Measurements from ENCODE around the gene LMCD1.
A peak's percentile ranks its signal among the peaks of the same experiment; 100 is the strongest.

Gene LMCD1

GRCh38 chr3:8488877-8489276 is 12.7 kb upstream of the LMCD1 start:
- 97% methylated on average over 4 of the region's 5 CpGs for WGBS
- Histone ChIP-seq H4K91ac (ENCODE audit: low read length) (no peak overlapping the region), H3K23ac (ENCODE audit: low read length in 2 of 2) (no peak overlapping the region), H4K8ac (ENCODE audit: low read length) (no peak overlapping the region), H2BK120ac (ENCODE audit: low read depth, low read length) (no peak overlapping the region), H3K4me1 (ENCODE audit: control insufficient read depth, insufficient read depth, low read depth, low read length) (peaks cover 20% of the 10 kb centered on the region), H3K27ac (ENCODE audit: low read length, poor library complexity, severe bottlenecking) (no peak overlapping the region), H2BK5ac (ENCODE audit: low read depth, low read length, poor library complexity, severe bottlenecking) (no peak overlapping the region), H2AK5ac (ENCODE audit: low read length, severe bottlenecking) (peak overlapping the region; percentile 96), H2AFZ (ENCODE audit: low read depth, low read length) (no peak overlapping the region), H3K4me2 (ENCODE audit: low read length, poor library complexity, severe bottlenecking) (no peak overlapping the region), H3K18ac (ENCODE audit: low read depth in 1 of 2, low read length in 2 of 2) (peak overlapping the region in 1 of 2 experiments; percentile 48), H2BK15ac (ENCODE audit: low read depth, poor library complexity, severe bottlenecking) (no peak overlapping the region), H3K14ac (ENCODE audit: low read length in 2 of 2) (no peak overlapping the region), H3K9ac (ENCODE audit: low read length) (peak overlapping the region; percentile 37), H3K9me3 (ENCODE audit: control insufficient read depth, low read length) (peaks cover 2% of the 10 kb centered on the region), H3K36me3 (ENCODE audit: control insufficient read depth in 1 of 2, insufficient read depth in 2 of 2, low read depth in 1 of 2, low read length in 2 of 2) (no peaks in the 10 kb centered on the region), H3K27me3 (ENCODE audit: control insufficient read depth in 1 of 2, insufficient read depth in 1 of 2, low read length in 2 of 2) (no peaks in the 10 kb centered on the region), H3K4ac (ENCODE audit: low read depth in 1 of 2, low read length in 2 of 2) (peak overlapping the region in 1 of 2 experiments; percentile 17), H2BK12ac (ENCODE audit: low read length in 2 of 2) (peak overlapping the region in 1 of 2 experiments; percentile 71), H3K79me1 (replicated peaks; ENCODE audit: low read length, poor library complexity, severe bottlenecking) (peaks cover 11% of the 10 kb centered on the region), H3K4me3 (ENCODE audit: insufficient read depth in 1 of 2, low read depth in 1 of 2, low read length in 2 of 2) (no peak overlapping the region)
- no peak for DNase-seq

- Histone ChIP-seq H2AFZ (ENCODE audit: low read depth, low read length) (no peak overlapping the region), H2BK15ac (ENCODE audit: low read depth, poor library complexity, severe bottlenecking) (no peak overlapping the region)
- WGBS = 89% methylated on average over 1 of the region's 2 CpGs
Observed at GRCh38 chr3:8489278-8489792, 12.3 kb upstream of the LMCD1 start.

GRCh38 chr3:8490079-8490552 is 11.5 kb upstream of the LMCD1 start:
- H3K4me3 ChIP-seq (ENCODE audit: insufficient read depth in 1 of 2, low read depth in 1 of 2, low read length in 2 of 2) = no peak overlapping the region
- H2AFZ ChIP-seq (ENCODE audit: low read depth, low read length) = no peak overlapping the region
- DNase-seq = peak; percentile 87
- no peak overlapping the region for H3K23ac ChIP-seq (ENCODE audit: low read length in 2 of 2)
- H3K4ac ChIP-seq (ENCODE audit: low read depth in 1 of 2, low read length in 2 of 2) = no peak overlapping the region
- H3K27me3 ChIP-seq (ENCODE audit: control insufficient read depth in 1 of 2, insufficient read depth in 1 of 2, low read length in 2 of 2) = no peaks in the 10 kb centered on the region
- no peak overlapping the region for H4K8ac ChIP-seq (ENCODE audit: low read length)
- H3K27ac ChIP-seq (ENCODE audit: low read length, poor library complexity, severe bottlenecking) = peak overlapping the region; percentile 90
- H4K91ac ChIP-seq (ENCODE audit: low read length) = no peak overlapping the region
- H2BK120ac ChIP-seq (ENCODE audit: low read depth, low read length) = no peak overlapping the region
- peak overlapping the region in 1 of 2 experiments; percentile 80 for H3K18ac ChIP-seq (ENCODE audit: low read depth in 1 of 2, low read length in 2 of 2)
- peaks cover 11% of the 10 kb centered on the region for H3K79me1 ChIP-seq (replicated peaks; ENCODE audit: low read length, poor library complexity, severe bottlenecking)
- peak overlapping the region; percentile 37 for H3K9ac ChIP-seq (ENCODE audit: low read length)
- H3K4me1 ChIP-seq (ENCODE audit: control insufficient read depth, insufficient read depth, low read depth, low read length) = peaks cover 27% of the 10 kb centered on the region
- WGBS = 9% methylated on average over 2 of the region's 4 CpGs
- peak overlapping the region; percentile 61 for H2AK5ac ChIP-seq (ENCODE audit: low read length, severe bottlenecking)
- no peak overlapping the region for H2BK5ac ChIP-seq (ENCODE audit: low read depth, low read length, poor library complexity, severe bottlenecking)
- H3K36me3 ChIP-seq (ENCODE audit: control insufficient read depth in 1 of 2, insufficient read depth in 2 of 2, low read depth in 1 of 2, low read length in 2 of 2) = no peaks in the 10 kb centered on the region
- peak overlapping the region in 1 of 2 experiments; percentile 76 for H2BK12ac ChIP-seq (ENCODE audit: low read length in 2 of 2)
- no peak overlapping the region for H3K14ac ChIP-seq (ENCODE audit: low read length in 2 of 2)
- no peak overlapping the region for H3K4me2 ChIP-seq (ENCODE audit: low read length, poor library complexity, severe bottlenecking)
- no peak overlapping the region for H2BK15ac ChIP-seq (ENCODE audit: low read depth, poor library complexity, severe bottlenecking)
- no peaks in the 10 kb centered on the region for H3K9me3 ChIP-seq (ENCODE audit: control insufficient read depth, low read length)

More at GRCh38 chr3:8489278-8489792, 12.3 kb upstream of the LMCD1 start:
- Histone ChIP-seq H4K91ac (ENCODE audit: low read length) (no peak overlapping the region), H3K18ac (ENCODE audit: low read depth in 1 of 2, low read length in 2 of 2) (peak overlapping the region in 1 of 2 experiments; percentile 48), H3K9ac (ENCODE audit: low read length) (peak overlapping the region; percentile 37), H3K4me3 (ENCODE audit: insufficient read depth in 1 of 2, low read depth in 1 of 2, low read length in 2 of 2) (no peak overlapping the region), H3K79me1 (replicated peaks; ENCODE audit: low read length, poor library complexity, severe bottlenecking) (peaks cover 11% of the 10 kb centered on the region), H2AK5ac (ENCODE audit: low read length, severe bottlenecking) (peak overlapping the region; percentile 96), H3K9me3 (ENCODE audit: control insufficient read depth, low read length) (peaks cover 2% of the 10 kb centered on the region), H2BK12ac (ENCODE audit: low read length in 2 of 2) (peak overlapping the region in 1 of 2 experiments; percentile 71), H3K36me3 (ENCODE audit: control insufficient read depth in 1 of 2, insufficient read depth in 2 of 2, low read depth in 1 of 2, low read length in 2 of 2) (no peaks in the 10 kb centered on the region), H3K27me3 (ENCODE audit: control insufficient read depth in 1 of 2, insufficient read depth in 1 of 2, low read length in 2 of 2) (no peaks in the 10 kb centered on the region), H3K4me1 (ENCODE audit: control insufficient read depth, insufficient read depth, low read depth, low read length) (peaks cover 23% of the 10 kb centered on the region), H3K27ac (ENCODE audit: low read length, poor library complexity, severe bottlenecking) (peak overlapping the region; percentile 53), H3K4me2 (ENCODE audit: low read length, poor library complexity, severe bottlenecking) (no peak overlapping the region), H3K4ac (ENCODE audit: low read depth in 1 of 2, low read length in 2 of 2) (peak overlapping the region in 1 of 2 experiments; percentile 17), H2BK5ac (ENCODE audit: low read depth, low read length, poor library complexity, severe bottlenecking) (no peak overlapping the region), H3K14ac (ENCODE audit: low read length in 2 of 2) (no peak overlapping the region), H2BK120ac (ENCODE audit: low read depth, low read length) (no peak overlapping the region), H3K23ac (ENCODE audit: low read length in 2 of 2) (no peak overlapping the region), H4K8ac (ENCODE audit: low read length) (no peak overlapping the region)
- DNase-seq = no peak

- no peak for DNase-seq
- Histone ChIP-seq H2AFZ (ENCODE audit: low read depth, low read length) (no peak overlapping the region), H3K23ac (ENCODE audit: low read length in 2 of 2) (no peak overlapping the region), H3K27ac (ENCODE audit: low read length, poor library complexity, severe bottlenecking) (no peak overlapping the region), H4K91ac (ENCODE audit: low read length) (no peak overlapping the region), H3K9ac (ENCODE audit: low read length) (no peak overlapping the region), H3K79me1 (replicated peaks; ENCODE audit: low read length, poor library complexity, severe bottlenecking) (peaks cover 13% of the 10 kb centered on the region), H3K14ac (ENCODE audit: low read length in 2 of 2) (no peak overlapping the region), H3K4me1 (ENCODE audit: control insufficient read depth, insufficient read depth, low read depth, low read length) (peaks cover 26% of the 10 kb centered on the region), H2AK5ac (ENCODE audit: low read length, severe bottlenecking) (peak overlapping the region; percentile 96), H3K36me3 (ENCODE audit: control insufficient read depth in 1 of 2, insufficient read depth in 2 of 2, low read depth in 1 of 2, low read length in 2 of 2) (no peaks in the 10 kb centered on the region), H3K4me3 (ENCODE audit: insufficient read depth in 1 of 2, low read depth in 1 of 2, low read length in 2 of 2) (no peak overlapping the region), H2BK15ac (ENCODE audit: low read depth, poor library complexity, severe bottlenecking) (no peak overlapping the region), H3K9me3 (ENCODE audit: control insufficient read depth, low read length) (no peaks in the 10 kb centered on the region), H2BK120ac (ENCODE audit: low read depth, low read length) (no peak overlapping the region), H3K27me3 (ENCODE audit: control insufficient read depth in 1 of 2, insufficient read depth in 1 of 2, low read length in 2 of 2) (no peaks in the 10 kb centered on the region), H3K18ac (ENCODE audit: low read depth in 1 of 2, low read length in 2 of 2) (no peak overlapping the region), H4K8ac (ENCODE audit: low read length) (no peak overlapping the region), H3K4ac (ENCODE audit: low read depth in 1 of 2, low read length in 2 of 2) (peak overlapping the region in 1 of 2 experiments; percentile 28), H2BK12ac (ENCODE audit: low read length in 2 of 2) (peak overlapping the region; percentile 77 to 97), H2BK5ac (ENCODE audit: low read depth, low read length, poor library complexity, severe bottlenecking) (peak overlapping the region; percentile 20), H3K4me2 (ENCODE audit: low read length, poor library complexity, severe bottlenecking) (no peak overlapping the region)
- WGBS = 83% methylated on average over 9 of the region's 9 CpGs
Observed at GRCh38 chr3:8491271-8492144, 10.1 kb upstream of the LMCD1 start.

Data from mesenchymal stem cell (in vitro differentiated cells and primary cell).